ENCODE measurements around the gene BOK.

- no peak for TF ChIP-seq HOXA9 (CRISPR knock-in tag; IDR thresholded peaks at IDR 0.05; ENCODE audit: borderline replicate concordance)
- TF ChIP-seq, protein P1, sequence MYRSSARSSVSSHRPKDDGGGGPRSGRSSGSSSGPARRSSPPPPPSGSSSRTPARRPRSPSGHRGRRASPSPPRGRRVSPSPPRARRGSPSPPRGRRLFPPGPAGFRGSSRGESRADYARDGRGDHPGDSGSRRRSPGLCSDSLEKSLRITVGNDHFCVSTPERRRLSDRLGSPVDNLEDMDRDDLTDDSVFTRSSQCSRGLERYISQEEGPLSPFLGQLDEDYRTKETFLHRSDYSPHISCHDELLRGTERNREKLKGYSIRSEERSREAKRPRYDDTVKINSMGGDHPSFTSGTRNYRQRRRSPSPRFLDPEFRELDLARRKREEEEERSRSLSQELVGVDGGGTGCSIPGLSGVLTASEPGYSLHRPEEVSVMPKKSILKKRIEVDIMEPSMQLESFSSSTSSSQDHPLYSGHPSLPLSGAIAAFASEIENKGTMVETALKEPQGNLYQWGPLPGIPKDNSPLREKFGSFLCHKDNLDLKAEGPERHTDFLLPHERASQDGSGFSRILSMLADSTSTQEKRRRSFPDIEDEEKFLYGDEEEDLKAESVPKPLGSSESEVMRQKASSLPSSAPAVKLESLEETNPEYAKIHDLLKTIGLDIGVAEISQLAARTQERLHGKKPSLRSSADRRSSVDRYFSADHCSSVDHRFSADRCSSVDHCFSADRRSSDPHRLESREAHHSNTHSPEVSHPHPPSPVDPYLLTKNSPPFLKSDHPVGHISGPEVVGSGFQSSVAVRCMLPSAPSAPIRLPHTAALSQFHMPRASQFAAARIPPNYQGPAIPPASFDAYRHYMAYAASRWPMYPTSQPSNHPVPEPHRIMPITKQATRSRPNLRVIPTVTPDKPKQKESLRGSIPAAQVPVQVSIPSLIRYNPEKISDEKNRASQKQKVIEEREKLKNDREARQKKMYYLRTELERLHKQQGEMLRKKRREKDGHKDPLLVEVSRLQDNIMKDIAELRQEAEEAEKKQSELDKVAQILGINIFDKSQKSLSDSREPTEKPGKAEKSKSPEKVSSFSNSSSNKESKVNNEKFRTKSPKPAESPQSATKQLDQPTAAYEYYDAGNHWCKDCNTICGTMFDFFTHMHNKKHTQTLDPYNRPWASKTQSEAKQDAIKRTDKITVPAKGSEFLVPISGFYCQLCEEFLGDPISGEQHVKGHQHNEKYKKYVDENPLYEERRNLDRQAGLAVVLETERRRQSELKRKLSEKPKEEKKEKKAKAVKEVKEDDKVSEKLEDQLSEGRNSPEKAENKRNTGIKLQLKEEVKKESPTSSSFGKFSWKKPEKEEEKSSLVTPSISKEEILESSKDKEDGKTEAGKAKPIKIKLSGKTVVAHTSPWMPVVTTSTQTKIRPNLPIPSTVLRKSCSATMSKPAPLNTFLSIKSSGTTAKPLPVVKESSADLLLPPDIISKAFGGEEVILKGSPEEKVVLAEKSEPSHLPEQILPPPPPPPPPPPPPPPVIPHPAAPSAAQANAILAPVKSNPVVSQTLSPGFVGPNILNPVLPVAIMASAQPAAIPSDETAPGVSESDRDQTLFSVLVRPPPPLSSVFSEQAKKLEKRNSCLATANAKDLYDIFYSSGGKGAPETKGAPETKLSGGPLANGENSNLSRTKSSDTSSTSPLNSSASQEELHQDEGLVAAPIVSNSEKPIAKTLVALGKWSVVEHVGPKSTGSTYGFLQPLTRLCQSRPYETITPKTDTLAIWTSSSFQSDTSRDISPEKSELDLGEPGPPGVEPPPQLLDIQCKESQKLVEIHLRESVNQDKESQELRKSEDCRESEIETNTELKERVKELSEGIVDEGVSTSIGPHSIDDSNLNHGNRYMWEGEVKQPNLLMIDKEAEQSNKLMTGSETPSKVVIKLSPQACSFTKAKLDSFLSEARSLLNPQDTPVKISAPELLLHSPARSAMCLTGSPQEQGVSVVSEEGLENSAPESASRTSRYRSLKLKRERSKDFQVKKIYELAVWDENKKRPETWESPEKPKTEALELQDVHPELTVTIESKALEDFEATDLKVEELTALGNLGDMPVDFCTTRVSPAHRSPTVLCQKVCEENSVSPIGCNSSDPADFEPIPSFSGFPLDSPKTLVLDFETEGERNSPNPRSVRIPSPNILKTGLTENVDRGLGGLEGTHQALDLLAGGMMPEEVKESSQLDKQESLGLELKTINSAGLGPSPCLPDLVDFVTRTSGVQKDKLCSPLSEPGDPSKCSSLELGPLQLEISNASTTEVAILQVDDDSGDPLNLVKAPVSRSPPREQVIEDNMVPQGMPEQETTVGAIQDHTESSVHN (CRISPR knock-in tag; IDR thresholded peaks at IDR 0.05), result no peak
- TF ChIP-seq KLF6 (CRISPR knock-in tag; IDR thresholded peaks at IDR 0.05), result no peak
- no peak for TF ChIP-seq SIN3A (IDR thresholded peaks at IDR 0.05; ENCODE audit: borderline replicate concordance, low read depth, low read length)
- TF ChIP-seq, protein P2, sequence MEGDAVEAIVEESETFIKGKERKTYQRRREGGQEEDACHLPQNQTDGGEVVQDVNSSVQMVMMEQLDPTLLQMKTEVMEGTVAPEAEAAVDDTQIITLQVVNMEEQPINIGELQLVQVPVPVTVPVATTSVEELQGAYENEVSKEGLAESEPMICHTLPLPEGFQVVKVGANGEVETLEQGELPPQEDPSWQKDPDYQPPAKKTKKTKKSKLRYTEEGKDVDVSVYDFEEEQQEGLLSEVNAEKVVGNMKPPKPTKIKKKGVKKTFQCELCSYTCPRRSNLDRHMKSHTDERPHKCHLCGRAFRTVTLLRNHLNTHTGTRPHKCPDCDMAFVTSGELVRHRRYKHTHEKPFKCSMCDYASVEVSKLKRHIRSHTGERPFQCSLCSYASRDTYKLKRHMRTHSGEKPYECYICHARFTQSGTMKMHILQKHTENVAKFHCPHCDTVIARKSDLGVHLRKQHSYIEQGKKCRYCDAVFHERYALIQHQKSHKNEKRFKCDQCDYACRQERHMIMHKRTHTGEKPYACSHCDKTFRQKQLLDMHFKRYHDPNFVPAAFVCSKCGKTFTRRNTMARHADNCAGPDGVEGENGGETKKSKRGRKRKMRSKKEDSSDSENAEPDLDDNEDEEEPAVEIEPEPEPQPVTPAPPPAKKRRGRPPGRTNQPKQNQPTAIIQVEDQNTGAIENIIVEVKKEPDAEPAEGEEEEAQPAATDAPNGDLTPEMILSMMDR (CRISPR knock-in tag; IDR thresholded peaks at IDR 0.05), result no peak
- TF ChIP-seq NKX3-1 (CRISPR knock-in tag; IDR thresholded peaks at IDR 0.05), result no peak
- no peak for TF ChIP-seq RAD51 (IDR thresholded peaks at IDR 0.05; ENCODE audit: borderline replicate concordance)
- TF ChIP-seq ZNF121 (CRISPR knock-in tag; IDR thresholded peaks at IDR 0.05), result no peak
Measured at GRCh38 chr2:241616168-241617125, 57.9 kb downstream of the BOK start.
